Subcutaneous preadipocyte (primary cell): Measurements from ENCODE around the gene B3GALT2. TPM values are rescaled to one million over a fixed set of nuclear protein-coding genes. Genes with fewer than 3 reads are reported as not detected.

ENCODE experiments used
- small RNA-seq: library from RNA; depleted of rRNA; stranded (forward); fragments of <200 nt; gene quantifications from one replicate; pipeline ENCODE3, GENCODE V24; 2012
- total RNA-seq: library from RNA; depleted of rRNA; stranded (reverse); fragments of >200 nt; gene quantifications from 2 replicates; pipeline ENCODE4 v1.2.3, GENCODE V29; 2012

The B3GALT2 gene
- total RNA-seq = under 0.01 TPM in 1 of 2 replicates, not detected in the other

GRCh38 chr1:193185901-193186731, at the start of gene B3GALT2:
TSS of gene B3GALT2 (minus strand) at chr1:193186613. CDS start at chr1:193181562, 5,051 bp downstream.

Small RNA genes within 50 kb of the gene (small RNA-seq; reads per million reads assigned to genes)
- not detected for gene MIR1278

Other genes with a start within 250 kb of the B3GALT2 start
- 32.0 and 34.8 TPM in 2 replicates for gene UCHL5, start 127.3 kb downstream of the B3GALT2 start, total RNA-seq
- gene RO60, start 127.0 kb downstream of the B3GALT2 start, total RNA-seq = 149 and 197 TPM in 2 replicates
- 6.2 and 7.0 TPM in 2 replicates for gene GLRX2, start 81.2 kb downstream of the B3GALT2 start, total RNA-seq
- gene CDC73, start 64.6 kb downstream of the B3GALT2 start, total RNA-seq = 15.4 and 20.3 TPM in 2 replicates